NOMO-1 treated with DMSO at 0.1 percent for 48 hours (cell line): ENCODE measurements around the gene ANKUB1.

Source experiments
- DNase-seq: peaks from one replicate; lab custom pipeline; 2025; ENCODE audit not compliant: unreplicated experiment; lab: John Stamatoyannopoulos, UW

The ANKUB1 gene

DNA sequence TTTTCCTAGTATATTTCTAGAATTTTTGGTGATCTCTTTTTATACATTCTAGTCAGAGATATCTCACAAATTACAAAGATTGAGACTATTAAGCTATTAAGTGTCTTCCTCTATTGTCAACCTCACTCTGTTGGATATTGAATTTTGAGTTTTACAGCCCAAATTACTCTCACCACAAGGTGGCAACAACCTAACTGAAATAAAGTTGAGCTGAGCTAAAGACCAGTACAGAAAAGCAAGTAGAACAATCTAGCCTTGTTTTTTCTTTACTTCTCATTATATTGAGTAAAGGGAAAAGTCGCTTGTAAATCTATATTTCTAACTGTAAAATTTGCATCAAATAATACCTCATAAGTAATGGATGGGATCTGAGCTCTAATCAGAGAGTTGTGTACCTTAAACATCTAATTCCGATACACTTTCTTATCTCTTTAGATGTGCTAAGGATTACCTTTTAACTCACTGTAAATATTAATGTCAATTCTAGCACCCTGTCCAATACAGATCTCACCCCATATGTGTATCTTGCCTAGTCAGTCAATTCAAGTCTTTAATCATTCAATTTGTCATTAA, 26.5 kb downstream of the ANKUB1 start:
- DNase-seq = peak; percentile 49

DNA sequence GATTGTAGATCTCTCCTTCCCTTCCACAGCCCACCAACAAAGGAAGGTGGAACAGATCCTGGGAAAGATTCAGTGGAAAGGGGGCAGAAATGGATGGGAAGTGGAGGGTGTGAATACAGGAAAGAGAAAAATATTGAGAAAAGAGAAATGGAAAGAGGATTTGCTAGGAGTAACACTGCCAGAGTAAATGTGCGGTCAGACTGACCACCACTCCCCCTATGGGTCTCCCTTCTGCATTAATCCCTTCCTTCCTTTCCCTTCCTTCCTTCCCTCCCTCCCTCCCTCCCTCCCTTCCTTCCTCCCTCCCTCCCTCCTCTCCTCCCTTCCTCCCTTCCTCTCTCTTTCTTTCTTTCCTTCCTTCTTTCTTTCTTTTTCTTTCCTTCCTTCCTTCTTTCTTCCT, 28.1 kb downstream of the ANKUB1 start:
- no peak for DNase-seq

DNA sequence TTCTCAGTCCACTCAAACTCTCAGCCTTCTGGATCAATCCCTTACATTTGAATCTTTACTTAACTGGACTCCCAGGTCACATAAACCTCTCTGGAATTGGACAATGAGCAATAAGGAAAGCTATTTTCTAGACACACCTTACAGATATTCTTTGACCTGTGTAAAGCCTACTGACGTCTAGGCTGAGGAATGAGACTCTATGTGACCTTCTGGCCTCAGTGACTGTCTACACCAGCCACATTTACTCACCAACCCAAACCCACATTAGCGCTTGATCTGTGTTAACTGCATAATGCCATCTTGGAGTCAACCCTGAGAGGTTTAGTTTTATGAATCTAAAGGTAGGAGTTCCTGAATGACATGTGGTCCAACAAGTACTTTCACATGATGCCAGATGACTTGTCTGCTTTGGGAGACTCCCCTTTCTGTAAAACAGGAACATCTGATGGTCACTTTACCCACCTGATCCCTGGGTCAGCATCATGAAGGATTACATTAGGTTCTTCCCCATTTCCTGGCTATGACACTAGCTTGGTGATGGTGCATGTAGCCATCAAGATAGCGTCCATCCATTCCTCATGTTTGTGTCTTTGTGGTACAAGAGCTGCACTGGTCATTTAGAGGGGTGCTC, 28.7 kb downstream of the ANKUB1 start:
- no peak for DNase-seq

DNA sequence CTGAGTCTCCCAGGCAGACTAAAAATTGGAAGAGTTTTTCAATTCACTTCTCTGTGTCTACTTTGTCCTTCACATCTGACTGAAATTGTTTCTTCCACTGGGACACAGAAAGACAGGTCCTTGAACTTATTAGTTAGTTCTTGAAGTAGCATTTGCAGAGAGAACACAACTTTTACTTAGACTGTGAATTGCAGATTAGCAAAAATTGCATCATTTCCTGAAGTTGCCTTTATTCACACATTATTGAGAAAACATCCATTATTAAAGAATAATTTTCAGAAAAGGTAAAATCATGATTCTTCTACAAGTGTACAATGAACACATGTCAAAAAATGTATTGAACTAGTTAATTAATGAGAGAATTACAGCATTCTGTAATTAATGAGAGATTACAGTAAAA, 38.6 kb downstream of the ANKUB1 start:
- DNase-seq = no peak

DNA sequence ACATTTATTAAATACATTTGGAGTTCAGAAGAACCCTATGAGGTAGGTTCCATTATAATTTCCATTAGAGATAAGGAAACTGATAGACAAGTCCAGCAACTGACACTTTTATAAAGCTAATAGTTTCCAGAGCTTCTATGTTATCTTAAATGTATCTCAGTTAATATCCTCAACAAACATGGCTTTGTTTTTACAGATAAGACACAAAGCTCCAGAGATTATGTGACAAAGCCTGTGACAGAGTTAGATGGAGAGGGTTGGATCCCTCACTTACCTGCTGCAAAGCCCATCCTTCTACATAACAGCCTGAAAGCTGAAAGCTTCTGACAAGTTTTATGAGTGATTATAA, 39.6 kb downstream of the ANKUB1 start:
- DNase-seq = no peak

DNA sequence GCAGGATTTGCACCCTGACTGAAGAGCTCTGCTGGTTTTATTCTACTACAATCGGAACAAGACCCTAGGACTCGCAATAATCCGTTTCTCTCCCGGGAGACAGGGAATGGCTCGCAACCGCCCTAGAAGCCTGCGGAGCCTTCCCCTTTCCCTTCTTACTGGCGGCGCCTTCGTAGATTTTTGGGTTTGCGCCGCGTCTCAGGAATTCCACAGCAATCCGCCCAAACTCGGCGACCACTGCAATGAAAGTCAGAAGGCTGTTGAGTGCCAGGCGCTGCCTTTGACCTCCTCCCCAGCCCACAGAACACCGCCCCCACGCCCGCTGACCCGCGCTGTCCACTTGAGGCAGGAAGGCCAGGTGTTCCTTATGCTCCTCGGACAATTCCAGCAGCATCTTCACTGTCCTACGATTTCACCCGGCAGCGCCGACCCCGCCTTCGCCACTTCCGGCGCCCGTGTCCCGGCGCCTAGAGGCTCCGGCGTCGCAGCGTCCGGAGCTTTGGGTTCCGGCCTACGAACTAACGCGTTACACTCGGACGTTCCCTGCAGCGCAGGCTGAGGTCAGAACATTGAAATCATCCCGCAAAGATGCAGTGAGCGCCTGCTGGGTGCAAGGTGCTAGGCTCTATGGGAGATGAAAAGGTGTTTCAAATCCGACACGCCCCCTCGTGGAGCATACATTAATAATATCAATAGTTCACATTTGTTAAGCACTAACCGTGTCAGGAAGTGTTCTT, 40.1 kb downstream of the ANKUB1 start, which contains the start of gene COMMD2:
Gene COMMD2 (minus strand): TSS at position 439 of the 737 bp plus-strand sequence. CDS start 45 bp downstream, at position 394.
- peak; percentile 79 for DNase-seq

DNA sequence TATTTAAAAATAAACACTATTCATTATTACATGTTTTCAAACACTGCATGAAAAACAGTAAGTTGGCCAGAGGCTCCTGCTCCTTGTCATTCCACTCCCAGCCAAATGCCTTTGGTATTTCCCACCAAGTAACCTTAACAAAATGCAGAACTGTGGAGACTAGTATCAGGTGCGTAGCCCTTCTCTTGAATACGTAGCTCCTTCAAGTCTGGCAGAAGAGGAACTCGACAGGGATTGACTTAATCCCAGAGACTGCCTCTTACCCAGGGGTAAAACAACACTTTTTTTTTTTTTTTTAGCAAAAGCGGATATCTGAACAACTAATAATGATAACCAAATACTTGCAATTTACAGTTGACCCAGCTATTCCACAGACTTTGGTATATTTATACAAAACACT, 40.8 kb downstream of the ANKUB1 start:
- DNase-seq = peak; percentile 31

DNA sequence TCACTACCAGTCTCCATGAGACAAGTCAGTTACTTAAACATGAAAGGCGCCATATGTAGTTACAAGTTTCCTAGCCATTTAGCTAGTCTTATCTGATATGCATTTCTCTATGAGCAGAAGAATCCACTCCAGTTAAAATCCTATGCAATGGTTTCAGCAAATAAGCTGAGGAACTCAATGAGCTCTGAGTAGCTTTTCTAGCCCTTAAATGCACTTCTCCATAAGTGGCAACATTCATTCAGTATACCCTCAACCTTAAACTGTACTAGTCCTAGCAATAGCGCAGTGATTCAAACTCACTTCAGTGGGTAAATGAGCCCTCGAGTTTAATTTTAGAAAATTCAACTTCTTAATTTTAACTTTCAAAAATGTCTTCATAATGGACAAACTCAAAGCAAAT, 47.7 kb downstream of the ANKUB1 start:
- DNase-seq = no peak

DNA sequence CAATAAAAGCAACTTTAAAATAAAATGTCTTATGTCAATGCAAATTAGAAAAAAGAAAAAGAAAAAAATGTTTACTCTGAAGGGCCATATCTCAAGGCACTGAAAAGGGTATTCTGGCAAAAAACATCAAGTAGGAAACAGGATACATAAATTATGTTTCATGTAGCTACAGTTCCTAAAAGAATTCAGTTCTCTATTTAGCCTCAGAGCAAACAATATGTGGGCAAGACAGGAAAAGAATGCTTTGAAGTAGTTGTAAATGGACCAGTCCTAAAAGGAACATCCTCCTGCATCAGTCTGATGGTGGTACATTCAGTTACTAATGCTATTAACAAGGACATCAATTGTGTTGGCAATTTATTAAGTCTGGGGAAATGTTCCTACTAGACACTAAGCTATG, 48.2 kb downstream of the ANKUB1 start:
- no peak for DNase-seq

DNA sequence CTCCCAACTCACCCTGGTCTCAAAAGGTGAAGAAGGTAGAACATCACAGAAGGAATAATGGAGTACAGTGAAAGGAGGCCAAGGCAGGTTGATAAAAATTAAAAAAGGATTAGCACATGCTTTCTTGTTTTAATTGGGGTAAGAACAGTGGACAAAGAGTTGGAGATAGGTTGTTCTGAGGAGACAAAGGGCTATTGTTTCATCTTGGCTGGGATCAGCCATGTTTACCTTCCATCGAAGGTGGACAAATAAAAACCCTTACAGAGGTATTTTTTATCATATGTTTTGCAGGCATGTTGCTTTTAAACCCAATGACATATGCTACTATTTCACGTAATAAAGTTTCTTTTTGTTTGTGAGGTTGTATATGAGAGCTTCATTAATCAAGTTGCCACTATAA, 53.0 kb downstream of the ANKUB1 start:
- no peak for DNase-seq

DNA sequence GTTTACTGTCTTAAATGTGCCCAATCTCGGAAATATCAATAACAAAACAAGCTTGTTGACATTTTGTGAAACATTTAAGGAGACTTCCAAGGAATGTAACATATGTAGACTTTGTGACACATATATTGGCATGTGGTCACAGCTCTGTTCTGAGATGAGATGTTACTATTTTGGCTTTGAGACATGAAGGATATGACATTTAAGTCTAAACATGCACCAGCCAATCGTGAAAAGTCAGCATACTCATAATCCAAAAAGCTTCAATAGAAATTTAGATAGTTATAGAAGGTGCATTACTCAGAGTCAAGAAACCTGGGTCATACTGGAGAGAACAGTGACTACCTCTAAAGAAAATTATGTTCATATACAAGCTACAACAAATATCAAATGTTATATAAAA, 53.5 kb downstream of the ANKUB1 start:
- DNase-seq = no peak

DNA sequence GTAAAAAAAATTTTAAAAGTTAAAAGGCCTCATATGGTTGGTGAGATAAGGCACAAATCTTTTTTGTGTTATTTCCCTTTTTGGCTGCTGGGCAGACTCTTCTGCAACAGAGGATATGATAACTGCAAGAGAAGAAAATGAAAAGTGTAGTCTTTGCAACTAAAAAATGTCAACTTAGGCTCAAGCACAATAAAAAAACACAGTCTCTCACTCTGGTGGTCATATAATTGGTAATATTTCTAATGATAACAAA, 55.5 kb downstream of the ANKUB1 start:
- no peak for DNase-seq

DNA sequence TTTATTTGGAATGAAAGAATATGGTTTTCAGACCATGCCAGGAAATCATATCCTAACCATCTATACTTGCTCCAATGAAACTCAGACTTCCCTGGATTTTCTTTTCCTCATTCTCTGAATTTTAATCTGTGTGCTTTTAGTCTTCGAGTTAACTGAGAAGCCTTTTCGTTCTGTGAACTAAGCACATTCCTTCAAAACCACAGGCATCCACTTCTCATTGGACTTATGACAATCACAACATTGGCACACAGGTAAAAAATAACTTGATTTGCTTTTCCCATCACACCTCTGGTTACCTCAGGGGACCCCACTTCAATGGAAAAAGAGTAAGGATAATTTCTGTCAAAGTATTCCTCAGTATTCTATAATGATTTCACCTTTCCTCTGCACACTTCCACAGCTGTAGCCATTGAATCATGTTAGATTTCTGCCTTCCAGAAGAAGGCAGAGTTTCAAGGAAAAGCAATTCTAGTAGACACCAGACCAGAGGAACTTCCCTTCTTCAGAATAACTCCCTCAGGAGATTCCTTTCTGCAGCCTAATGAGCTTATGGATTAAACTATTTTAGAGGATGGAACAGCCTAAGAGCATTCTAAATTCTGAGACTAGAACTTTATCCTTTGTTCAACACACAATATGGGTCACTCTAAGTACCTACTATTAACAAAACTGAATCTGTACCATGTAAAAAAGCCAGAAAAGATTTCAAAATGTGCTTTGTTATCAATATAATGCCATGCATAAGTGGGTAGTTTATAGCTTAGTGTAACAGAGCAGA, 56.0 kb downstream of the ANKUB1 start:
- DNase-seq = no peak

DNA sequence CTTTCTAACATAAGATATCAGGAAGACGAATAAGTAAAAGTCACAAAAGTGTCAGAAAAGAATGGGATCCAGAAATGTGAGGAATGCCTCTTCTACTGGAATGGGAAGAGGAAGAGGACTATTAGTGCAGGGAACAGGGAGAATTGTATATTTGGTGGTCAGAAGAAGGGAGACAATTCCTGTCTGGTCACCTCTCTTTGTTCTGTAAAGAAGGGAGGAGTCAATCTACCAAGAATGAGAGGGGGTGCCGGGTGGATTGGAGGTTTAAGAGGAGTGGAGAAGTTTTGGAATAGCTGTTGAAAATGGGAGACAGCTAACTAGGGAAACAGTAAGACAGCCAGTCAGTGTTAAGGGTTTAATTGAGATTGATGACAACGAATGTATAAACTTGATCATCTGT, 60.1 kb downstream of the ANKUB1 start:
- DNase-seq = no peak

DNA sequence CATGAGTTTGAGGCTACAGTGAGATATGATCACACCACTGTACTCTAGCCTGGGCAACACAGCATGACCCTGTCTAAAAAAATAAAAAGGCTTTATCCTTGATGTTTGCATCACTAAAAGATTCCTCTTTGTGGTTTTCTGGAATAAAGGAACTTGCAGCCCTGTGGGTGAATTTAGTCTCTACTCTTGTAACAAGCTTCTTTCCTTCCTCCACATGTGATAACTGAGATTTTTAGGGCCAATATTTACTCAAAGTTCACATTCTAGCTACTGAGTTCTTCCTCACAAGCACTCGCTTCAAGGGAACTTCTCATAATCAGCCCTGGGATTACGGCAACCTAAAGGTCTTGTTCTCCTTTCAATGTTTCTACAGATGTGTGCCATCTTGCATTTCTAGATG, 64.7 kb downstream of the ANKUB1 start:
- DNase-seq = no peak

DNA sequence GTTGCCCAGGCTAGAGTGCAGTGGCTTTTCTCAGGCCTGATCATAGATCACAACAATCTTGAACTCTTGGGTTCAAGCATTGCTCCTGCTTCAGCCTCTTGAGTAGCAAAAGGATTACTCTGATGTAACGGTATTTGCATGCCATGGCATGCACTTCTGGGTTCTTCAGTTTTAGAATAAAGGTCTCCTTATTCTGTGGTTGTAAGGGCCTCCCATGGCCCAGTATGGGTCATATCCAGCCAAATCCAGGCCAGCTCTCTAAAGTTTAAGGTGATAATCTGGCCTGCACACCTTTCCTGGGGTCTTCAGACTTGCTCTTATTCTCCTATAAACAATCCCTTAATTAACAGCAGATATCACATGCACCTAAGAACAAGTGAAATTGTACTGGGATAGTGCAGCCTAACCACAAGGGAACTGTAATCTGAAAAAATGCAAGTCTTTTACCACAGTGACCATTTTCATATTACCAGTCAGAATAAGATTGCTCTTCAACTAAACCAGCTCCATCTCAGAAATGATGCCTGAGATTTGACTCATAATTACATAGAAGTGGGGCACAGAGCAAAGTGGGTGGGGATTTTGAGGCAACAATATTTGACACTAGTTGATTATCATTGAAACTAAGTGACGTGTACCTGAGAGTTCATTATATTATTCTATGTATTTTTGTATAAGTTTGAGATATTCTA, 65.5 kb downstream of the ANKUB1 start:
- no peak for DNase-seq

DNA sequence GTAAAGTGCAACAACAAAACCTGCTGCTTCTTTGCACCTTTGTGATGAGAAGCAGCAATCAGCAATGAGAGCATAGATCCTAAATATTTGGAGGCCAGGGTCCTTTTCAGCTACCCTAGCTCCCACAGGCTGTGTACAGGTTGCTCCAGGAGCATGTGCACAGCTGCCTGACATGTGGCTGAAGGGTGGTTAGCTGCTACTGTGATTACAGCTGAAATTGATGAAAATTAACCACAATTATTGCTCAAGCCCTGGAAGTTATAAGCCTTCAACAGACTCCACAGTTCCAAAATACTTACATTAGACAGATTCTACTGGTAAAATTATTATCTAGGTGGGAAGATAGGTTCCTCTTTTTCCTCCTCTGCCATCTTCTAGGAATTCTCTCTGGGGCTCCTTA, 68.6 kb downstream of the ANKUB1 start:
- DNase-seq = peak; percentile 23

DNA sequence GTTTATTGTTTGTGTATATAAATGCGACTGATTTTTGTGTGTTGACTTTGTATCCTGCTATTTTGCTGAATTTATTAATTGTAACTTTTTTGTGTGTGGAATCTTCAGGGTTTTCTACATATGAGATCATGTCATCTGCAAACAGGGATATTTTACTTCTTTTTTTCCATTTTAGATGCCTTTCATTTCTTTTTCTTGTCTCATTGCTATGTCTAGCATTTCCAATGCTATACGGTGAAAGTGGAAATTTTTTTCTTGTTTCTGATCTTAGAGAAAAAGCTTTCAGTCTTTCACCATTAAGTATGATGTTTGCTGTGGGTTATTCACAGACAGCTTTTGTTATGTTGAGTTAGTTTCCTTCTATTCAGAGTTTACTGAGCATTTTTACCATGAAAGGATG, 71.4 kb downstream of the ANKUB1 start:
- no peak for DNase-seq

DNA sequence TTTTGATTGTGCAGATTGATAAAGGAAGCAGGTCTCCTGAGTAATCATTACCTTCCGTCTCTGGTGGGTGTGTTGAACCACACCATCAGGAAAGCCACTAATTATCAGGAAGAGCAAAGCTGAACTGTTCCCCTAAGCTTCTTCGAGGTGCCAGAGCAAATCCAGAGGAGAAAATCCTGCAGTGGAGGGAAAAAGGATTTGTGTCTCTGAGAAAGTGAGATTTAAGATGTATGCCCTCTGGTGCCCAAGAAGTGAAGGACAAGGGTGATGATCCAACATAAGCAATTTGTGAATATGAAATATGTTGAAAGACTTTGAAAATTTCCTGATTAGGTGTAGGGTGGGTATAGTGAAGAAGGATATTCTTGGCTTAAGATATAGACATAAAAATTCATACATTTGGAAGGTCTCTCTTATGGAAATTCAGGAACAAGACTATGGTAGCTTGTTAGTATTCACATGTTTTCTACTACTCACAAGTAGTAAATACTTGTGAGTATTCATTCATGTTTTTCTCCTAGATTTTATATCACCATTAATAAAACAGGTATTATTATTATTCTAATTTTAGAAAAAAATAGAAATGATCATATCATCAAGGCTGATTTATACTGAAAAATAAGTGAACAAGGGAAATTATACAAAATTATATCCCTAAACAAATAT, 74.8 kb downstream of the ANKUB1 start:
- DNase-seq = peak; percentile 61

DNA sequence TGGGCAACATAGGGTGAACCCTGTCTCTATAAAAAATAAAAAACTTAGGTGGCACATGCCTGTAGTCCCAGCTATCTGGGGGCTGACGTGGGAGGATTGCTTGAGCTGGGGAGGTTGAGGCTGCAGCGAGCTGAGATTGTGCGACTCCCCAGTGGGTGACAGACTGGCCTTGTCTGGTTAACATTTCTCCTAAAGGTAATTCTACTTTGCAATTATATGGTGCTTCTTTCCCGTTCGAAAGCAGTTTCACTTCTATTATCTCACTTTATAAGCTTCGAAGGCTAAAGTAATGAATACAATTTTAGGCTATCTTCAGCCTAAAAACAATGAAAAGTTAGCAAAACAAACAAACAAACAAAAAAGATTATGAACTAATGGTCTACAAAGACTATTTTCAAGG, 75.4 kb downstream of the ANKUB1 start:
- DNase-seq = peak; percentile 41

DNA sequence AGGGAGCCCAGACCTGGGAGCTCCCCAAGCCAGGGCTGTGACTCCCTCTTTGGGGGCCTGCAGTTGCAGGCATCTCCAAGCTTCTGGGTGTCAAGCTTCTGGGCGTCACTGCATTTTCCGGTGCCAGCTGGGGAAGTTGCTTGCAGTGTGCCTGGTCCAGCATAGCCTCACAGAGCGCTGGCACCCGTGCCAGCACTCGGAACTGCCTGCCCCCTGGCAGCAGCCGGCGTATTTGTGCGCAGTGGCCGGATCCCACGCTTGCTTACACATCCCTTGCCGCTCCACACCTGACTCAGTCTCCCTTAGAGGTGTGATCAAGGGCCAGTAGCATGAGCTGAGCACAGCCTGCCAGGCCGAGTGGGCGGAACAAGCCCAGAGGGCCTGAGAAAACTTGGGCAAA, 77.1 kb downstream of the ANKUB1 start:
- no peak for DNase-seq
